Measurements from ENCODE around the gene GRAMD1A.
"Not testable (repeated sequence)": the region's sequence is repeated elsewhere in the genome, so short reads cannot be mapped to it uniquely, and the experiment has no call there.

The GRAMD1A gene

GRCh38 chr19:35038623-35039512, 38.7 kb downstream of the GRAMD1A start:
- no peak for DNase-seq (ENCODE audit: low read depth)

GRCh38 chr19:35039881-35040825, 40.0 kb downstream of the GRAMD1A start:
- DNase-seq (ENCODE audit: low read depth), result no peak

GRCh38 chr19:35040826-35041547, 40.9 kb downstream of the GRAMD1A start:
- no peak for DNase-seq (ENCODE audit: low read depth)

- no peak for DNase-seq (ENCODE audit: low read depth)
Observed at GRCh38 chr19:35041548-35042055, 41.5 kb downstream of the GRAMD1A start, which contains the start of gene HPN. Gene HPN, plus strand, starts transcription at chr19:35041721. Its CDS starts 786 bp downstream, at chr19:35042507.

DNA sequence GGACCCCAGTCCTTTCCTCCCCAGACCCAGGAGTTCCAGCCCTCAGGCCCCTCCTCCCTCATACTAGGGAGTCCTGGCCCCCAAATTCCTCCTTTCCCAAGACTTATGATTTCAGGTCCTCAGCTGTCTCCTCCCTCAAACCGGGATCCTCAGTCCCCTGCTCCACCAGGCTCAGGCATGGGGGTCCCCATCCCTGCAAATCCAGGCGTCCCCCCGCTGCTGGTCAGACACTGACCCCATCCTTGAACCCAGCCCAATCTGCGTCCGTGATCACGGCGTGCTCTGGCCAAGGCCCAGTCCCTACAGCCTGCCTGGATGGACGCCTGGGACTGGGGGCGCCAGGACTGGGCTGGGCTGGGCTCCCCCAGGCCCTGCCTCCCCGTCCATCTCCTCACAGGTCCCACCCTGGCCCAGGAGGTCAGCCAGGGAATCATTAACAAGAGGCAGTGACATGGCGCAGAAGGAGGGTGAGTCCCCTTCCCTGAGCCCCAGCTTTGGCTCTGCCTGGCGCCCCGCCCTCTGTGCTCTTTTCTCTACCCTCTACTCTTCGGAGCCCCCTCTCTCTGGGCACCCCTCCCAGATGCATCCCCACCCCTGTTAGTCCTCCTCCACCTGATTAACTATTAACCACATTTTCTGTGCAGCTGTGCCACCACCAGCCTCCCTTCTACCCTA, 42.1 kb downstream of the GRAMD1A start:
- no peak for DNase-seq (ENCODE audit: low read depth)

DNA sequence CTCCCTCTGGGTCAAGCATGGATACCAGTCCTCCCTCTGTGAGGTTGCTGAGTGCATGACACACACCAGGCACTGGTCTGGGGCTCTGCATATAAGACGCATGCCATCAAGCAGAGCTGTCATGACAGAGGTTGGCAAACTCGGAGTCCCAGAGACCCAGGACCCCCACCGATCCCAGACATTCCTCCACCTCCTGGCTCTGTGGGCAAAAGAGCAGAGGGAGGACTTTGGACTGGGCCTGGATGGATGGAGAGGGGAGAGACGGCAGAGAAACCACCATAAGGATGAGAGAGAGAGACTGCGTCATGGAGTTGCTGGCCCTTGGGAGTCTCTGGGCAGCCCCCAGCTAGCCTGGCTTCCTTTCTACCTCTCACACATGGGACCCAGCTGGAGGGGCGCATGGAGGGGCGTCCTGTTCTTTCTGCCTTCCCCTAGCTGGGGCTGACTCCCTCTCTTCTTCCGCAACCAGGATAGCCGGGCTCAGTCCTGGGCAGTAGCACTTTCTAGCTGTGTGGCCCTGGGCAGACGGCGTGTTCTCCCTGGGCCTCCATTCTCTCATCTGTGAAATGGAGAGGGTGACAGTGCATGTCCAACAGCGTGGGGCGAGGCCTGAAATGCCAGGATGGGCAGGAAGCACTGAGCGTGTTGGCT, 43.0 kb downstream of the GRAMD1A start:
- no peak for DNase-seq (ENCODE audit: low read depth)

DNA sequence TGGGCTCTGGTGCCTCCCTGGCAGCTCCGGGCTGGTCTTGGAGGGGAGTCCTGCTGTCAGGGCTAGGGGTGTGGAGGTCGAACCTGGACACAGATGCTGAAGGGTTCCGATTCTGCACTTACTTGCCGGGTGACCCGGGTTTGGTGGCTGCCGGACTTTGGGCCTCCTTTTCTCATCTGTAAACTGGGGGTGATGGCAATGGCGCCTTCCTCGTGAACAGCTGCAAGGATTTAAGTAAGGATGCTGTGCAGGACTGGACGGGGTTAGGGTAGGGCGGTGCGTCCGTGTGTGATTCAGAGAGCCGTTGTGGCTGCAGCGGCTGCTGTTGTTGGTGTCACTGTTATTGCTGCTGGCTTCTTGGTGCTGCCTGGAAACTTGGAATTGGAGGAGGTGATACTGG, 43.8 kb downstream of the GRAMD1A start:
- DNase-seq (ENCODE audit: low read depth), result no peak

- DNase-seq (ENCODE audit: low read depth), result no peak
Observed at GRCh38 chr19:35044317-35045117, 44.4 kb downstream of the GRAMD1A start.

DNA sequence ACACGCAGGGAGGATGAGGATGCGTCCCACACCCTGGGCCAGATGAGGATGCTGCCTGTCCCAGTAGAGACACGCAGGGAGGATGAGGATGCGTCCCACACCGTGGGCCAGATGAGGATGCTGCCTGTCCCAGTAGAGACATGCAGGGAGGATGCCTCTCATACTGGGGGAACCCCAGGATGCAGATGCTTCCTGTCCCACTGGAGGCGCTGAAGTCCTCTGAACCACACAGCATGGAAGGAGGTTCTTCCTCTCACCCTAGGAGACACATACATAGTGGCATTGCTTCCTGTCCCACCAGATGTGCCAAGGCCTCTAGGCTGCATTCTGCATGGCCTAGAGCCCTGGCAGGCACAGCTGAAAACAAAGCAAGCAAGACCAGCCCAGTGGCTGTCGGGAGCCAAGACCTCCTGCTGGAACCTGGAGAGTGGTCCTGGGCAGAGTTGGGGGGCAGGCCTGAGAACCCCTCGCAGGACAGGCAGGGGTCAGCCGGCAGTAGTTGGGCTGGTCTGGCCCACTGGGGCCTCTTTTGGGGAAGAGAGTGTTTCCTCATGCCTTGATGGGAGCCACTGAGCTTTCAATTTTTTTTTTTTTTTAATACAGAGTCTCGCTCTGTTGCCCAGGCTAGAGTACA, 45.7 kb downstream of the GRAMD1A start:
- DNase-seq (ENCODE audit: low read depth), result peak; percentile 37

- no peak for DNase-seq (ENCODE audit: low read depth)
Observed at GRCh38 chr19:35046461-35046860, 46.3 kb downstream of the GRAMD1A start.

GRCh38 chr19:35048911-35049411, 48.8 kb downstream of the GRAMD1A start:
- DNase-seq (ENCODE audit: low read depth), result no peak

GRCh38 chr19:35049456-35049855, 49.3 kb downstream of the GRAMD1A start:
- no peak for DNase-seq (ENCODE audit: low read depth)

GRCh38 chr19:35050662-35051061, 50.5 kb downstream of the GRAMD1A start:
- DNase-seq (ENCODE audit: low read depth), result not testable (repeated sequence)

- DNase-seq (ENCODE audit: low read depth), result not testable (repeated sequence)
Observed at GRCh38 chr19:35051268-35051667, 51.1 kb downstream of the GRAMD1A start.

GRCh38 chr19:35051796-35052195, 51.7 kb downstream of the GRAMD1A start:
- no peak for DNase-seq (ENCODE audit: low read depth)

DNA sequence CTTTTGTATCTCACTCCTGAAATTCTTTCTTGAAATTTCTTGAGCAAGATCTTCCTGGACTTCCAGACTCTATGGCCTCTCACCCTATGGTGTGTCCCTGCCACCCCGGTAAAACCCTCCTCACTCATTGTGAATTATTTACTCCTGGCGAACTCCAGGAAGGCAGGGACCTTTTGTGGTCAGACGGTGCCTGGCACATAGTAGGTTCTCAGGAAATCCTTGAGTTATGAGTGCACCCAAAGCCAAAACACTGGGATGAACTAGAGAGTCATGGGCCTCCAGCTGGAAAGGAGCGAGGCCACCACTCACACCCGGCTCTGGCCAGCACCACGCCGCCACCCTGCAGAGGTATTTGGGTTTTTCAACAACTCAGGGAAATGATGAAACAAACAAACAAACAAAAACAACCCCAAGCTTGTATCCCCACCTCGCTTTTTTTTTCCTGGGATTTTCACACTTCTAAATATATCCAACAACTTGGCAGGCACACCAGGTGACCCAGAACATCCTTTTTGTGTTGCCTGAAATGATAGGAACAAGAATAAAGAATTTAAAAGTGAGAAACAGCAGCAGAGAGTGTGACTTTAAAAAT, 52.6 kb downstream of the GRAMD1A start:
- no peak for DNase-seq (ENCODE audit: low read depth)

GRCh38 chr19:35053667-35054293, 53.7 kb downstream of the GRAMD1A start:
- DNase-seq (ENCODE audit: low read depth), result no peak

DNA sequence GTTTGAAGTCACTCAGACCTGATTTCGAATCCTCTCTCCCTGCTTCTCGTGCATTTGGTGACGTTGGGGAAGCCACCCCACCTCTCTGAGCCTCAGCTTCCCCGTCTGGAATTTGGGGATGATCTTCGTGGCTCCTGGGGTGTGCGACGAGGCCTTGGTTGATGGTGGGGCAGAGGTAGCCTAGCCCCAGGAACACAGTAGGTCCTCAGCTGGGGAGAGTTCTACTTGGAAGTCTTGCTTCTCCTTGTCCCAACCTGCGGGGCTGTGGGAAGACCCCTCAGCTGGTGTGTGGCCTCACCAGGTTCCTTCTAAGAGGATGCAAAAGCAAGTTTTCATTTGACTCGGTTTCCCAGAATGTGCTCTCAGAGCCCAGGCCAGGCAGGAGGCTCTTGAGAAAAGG, 54.5 kb downstream of the GRAMD1A start:
- DNase-seq (ENCODE audit: low read depth), result no peak

All from fibroblast of gingiva (primary cell).